NCI-H524 (cell line): ENCODE results near the gene SGCD.

Source experiments
- DNase-seq, 2 experiments: peaks; one replicate each; lab custom pipeline; 2025; lab: John Stamatoyannopoulos, UW

Gene SGCD

GRCh38 chr5:156456857-156457256 lies 129.9 kb downstream of the SGCD start:
- DNase-seq: no peak

GRCh38 chr5:156459812-156460385 lies 132.9 kb downstream of the SGCD start:
- DNase-seq: no peak

- no peak for DNase-seq
These were observed 133.5 kb downstream of the SGCD start for GRCh38 chr5:156460471-156460870.

- no peak for DNase-seq
These were observed 139.9 kb downstream of the SGCD start for GRCh38 chr5:156466871-156467270.

- DNase-seq: no peak
These were observed 142.7 kb downstream of the SGCD start for GRCh38 chr5:156469636-156470035.

GRCh38 chr5:156471893-156472292 lies 144.9 kb downstream of the SGCD start:
- DNase-seq: no peak

GRCh38 chr5:156473269-156473908 lies 146.4 kb downstream of the SGCD start:
- peak in 1 of 2 experiments; percentile 12 for DNase-seq

GRCh38 chr5:156474251-156474650 lies 147.3 kb downstream of the SGCD start:
- DNase-seq: peak; percentile 59 to 95

GRCh38 chr5:156475182-156476157 lies 148.5 kb downstream of the SGCD start:
- no peak for DNase-seq

- no peak for DNase-seq
These were observed 149.2 kb downstream of the SGCD start for GRCh38 chr5:156476158-156476551.

GRCh38 chr5:156476678-156477077 lies 149.7 kb downstream of the SGCD start:
- DNase-seq: no peak

GRCh38 chr5:156477196-156477595 lies 150.2 kb downstream of the SGCD start:
- no peak for DNase-seq

GRCh38 chr5:156479849-156480248 lies 152.9 kb downstream of the SGCD start:
- peak; percentile 59 to 93 for DNase-seq

- peak; percentile 40 to 87 for DNase-seq
These were observed 154.8 kb downstream of the SGCD start for GRCh38 chr5:156481741-156482140.

- peak in 1 of 2 experiments; percentile 52 for DNase-seq
These were observed 155.9 kb downstream of the SGCD start for GRCh38 chr5:156482818-156483217.

- DNase-seq: no peak
These were observed 159.7 kb downstream of the SGCD start for GRCh38 chr5:156486394-156487238.

GRCh38 chr5:156491766-156492165 lies 164.8 kb downstream of the SGCD start:
- DNase-seq: no peak

- DNase-seq: no peak
These were observed 169.3 kb downstream of the SGCD start for GRCh38 chr5:156496291-156496690.

- no peak for DNase-seq
These were observed 170.8 kb downstream of the SGCD start for GRCh38 chr5:156497804-156498208.

GRCh38 chr5:156498226-156498980 lies 171.4 kb downstream of the SGCD start:
- DNase-seq: no peak

GRCh38 chr5:156500755-156501154 lies 173.8 kb downstream of the SGCD start:
- no peak for DNase-seq
